Measurements from ENCODE around the gene EPN1. TPM values are rescaled to one million over a fixed set of nuclear protein-coding genes. Genes with fewer than 3 reads are reported as not detected.

Gene EPN1
- total and polyA plus RNA-seq, 2 of the 13 experiments (the other 11 are each of a cell fraction or from before 2014, with no cell fraction given) = 28.9 to 31.7 TPM

- peak; percentile 99 for TF ChIP-seq ZNF672 (CRISPR knock-in tag; IDR thresholded peaks at IDR 0.05)
- no peak for TF ChIP-seq IKZF4 (CRISPR knock-in tag; IDR thresholded peaks at IDR 0.05; ENCODE audit: borderline replicate concordance, low read depth, not compliant biosample characterization)
- TF ChIP-seq TBP (CRISPR knock-in tag; IDR thresholded peaks at IDR 0.05) = no peak
- no peak for TF ChIP-seq TOE1 (CRISPR knock-in tag; IDR thresholded peaks at IDR 0.05)
- peak; percentile 61; the same call in 1 of the 2 replicates for TF ChIP-seq ZNF343 (CRISPR knock-in tag; IDR thresholded peaks at IDR 0.05)
- TF ChIP-seq AGO2 (optimal IDR thresholded peaks at IDR 0.05; ENCODE audit: low read depth, low read length) = peak; percentile 99
- peak; percentile 88 for TF ChIP-seq GMEB1 (CRISPR knock-in tag; IDR thresholded peaks at IDR 0.05; ENCODE audit: borderline replicate concordance)
- peak; percentile 100 for TF ChIP-seq KDM2A (CRISPR knock-in tag; IDR thresholded peaks at IDR 0.05; ENCODE audit: borderline replicate concordance, low read depth)
- 0 out of 2 replicates have a peak, but pooled peaks have one; percentile 65 for TF ChIP-seq ZNF773 (CRISPR knock-in tag; IDR thresholded peaks at IDR 0.05; ENCODE audit: borderline replicate concordance)
- peak; percentile 47; the same call in 1 of the 2 replicates for TF ChIP-seq ZNF34 (CRISPR knock-in tag; IDR thresholded peaks at IDR 0.05; ENCODE audit: borderline replicate concordance)
- peak; percentile 45; the same call in 1 of the 2 replicates for TF ChIP-seq ATF2 (CRISPR knock-in tag; IDR thresholded peaks at IDR 0.05)
- TF ChIP-seq ZKSCAN8 (CRISPR knock-in tag; IDR thresholded peaks at IDR 0.05; ENCODE audit: borderline replicate concordance) = no peak; the same call in 1 of the 2 replicates
- TF ChIP-seq WIZ (CRISPR knock-in tag; IDR thresholded peaks at IDR 0.05) = no peak
- peak; percentile 25; the same call in 1 of the 2 replicates for TF ChIP-seq ZNF556 (CRISPR knock-in tag; IDR thresholded peaks at IDR 0.05; ENCODE audit: borderline replicate concordance)
- TF ChIP-seq CREB1 (IDR thresholded peaks at IDR 0.05) = peak; percentile 95
- TF ChIP-seq CREB1 (CRISPR knock-in tag; IDR thresholded peaks at IDR 0.05) = peak; percentile 92
- no peak for TF ChIP-seq NFE2L2 (IDR thresholded peaks at IDR 0.05; ENCODE audit: low read length)
- TF ChIP-seq TEAD3 (CRISPR knock-in tag; optimal IDR thresholded peaks at IDR 0.05; ENCODE audit: borderline replicate concordance) = peak; percentile 14
- no peak for TF ChIP-seq GPBP1L1 (CRISPR knock-in tag; IDR thresholded peaks at IDR 0.05)
- no peak for TF ChIP-seq MYNN (CRISPR knock-in tag; IDR thresholded peaks at IDR 0.05; ENCODE audit: low read depth)
- TF ChIP-seq ONECUT2 (CRISPR knock-in tag; IDR thresholded peaks at IDR 0.05) = no peak
- no peak for TF ChIP-seq NCOA2 (CRISPR knock-in tag; IDR thresholded peaks at IDR 0.05)
- no peak for TF ChIP-seq ZNF180 (CRISPR knock-in tag; IDR thresholded peaks at IDR 0.05; ENCODE audit: borderline replicate concordance, low read depth)
- no peak for TF ChIP-seq ATRX (CRISPR knock-in tag; IDR thresholded peaks at IDR 0.05; ENCODE audit: borderline replicate concordance)
- peak; percentile 70; the same call in 1 of the 2 replicates for TF ChIP-seq DNMT1 (CRISPR knock-in tag; IDR thresholded peaks at IDR 0.05)
Observed at GRCh38 chr19:55674841-55675660, at the start of gene EPN1 (continued).
